Fibroblast of skin of abdomen (primary cell): ENCODE results near the gene YBEY.

Experiments used
- DNase-seq: peaks from one replicate; pipeline ENCODE4 v3.0.0-alpha.2; 2013

The YBEY gene

GRCh38 chr21:46329796-46330195 is 43.7 kb downstream of the YBEY start:
- DNase-seq, result no peak

GRCh38 chr21:46334351-46335140 is 48.4 kb downstream of the YBEY start:
- no peak for DNase-seq

GRCh38 chr21:46336603-46337002 is 50.5 kb downstream of the YBEY start:
- DNase-seq, result no peak

GRCh38 chr21:46340998-46341397 is 54.9 kb downstream of the YBEY start:
- no peak for DNase-seq

GRCh38 chr21:46344219-46344915 is 58.2 kb downstream of the YBEY start:
- DNase-seq, result no peak

- no peak for DNase-seq
Observed at GRCh38 chr21:46345861-46346260, 59.7 kb downstream of the YBEY start.

- no peak for DNase-seq
Observed at GRCh38 chr21:46346296-46347202, 60.4 kb downstream of the YBEY start.

- no peak for DNase-seq
Observed at GRCh38 chr21:46347203-46347550, 61.0 kb downstream of the YBEY start.
